Endothelial cell of umbilical vein (primary cell): Measurements from ENCODE around the gene COL18A1. TPM values are rescaled to one million over a fixed set of nuclear protein-coding genes. Genes with fewer than 3 reads are reported as not detected.
A peak's percentile ranks its signal among the peaks of the same experiment; 100 is the strongest.

Experiments used
- BruUV-seq: library from RNA; stranded (reverse); fragments of 400-500 nt; replicated peaks from 2 replicates; lab custom pipeline; 2021; lab: Mats Ljungman, UMichigan
- CTCF ChIA-PET: fragments of 300-600, 350-600 bp; sonication (Branson Sonifier 250); formaldehyde crosslinking; loops from one replicate; lab custom pipeline; 2021; ENCODE audit warnings: antibody characterized with exemption, inconsistent platforms; lab: Charles Lee
- POLR2A ChIA-PET: fragments of 300-600, 350-600 bp; sonication (Branson Sonifier 250); formaldehyde crosslinking; loops from one replicate; lab custom pipeline; 2021; ENCODE audit warnings: antibody characterized with exemption, inconsistent platforms; lab: Charles Lee
- DNase-seq: peaks from one replicate; pipeline ENCODE4 v3.0.0-alpha.2; 2011; ENCODE audit warnings: low read depth, low spot score
- FAIRE-seq: peaks from 2 replicates; lab custom pipeline; 2011; peaks lifted over from hg19 to GRCh38; lab: Jason Lieb, UNC
- H2AFZ ChIP-seq: 2 replicates; pipeline ENCODE4 v1.6.0; 2012; ENCODE audit warnings: low read depth, low read length, control low read depth, inconsistent platforms
- H3K27ac ChIP-seq: 2 replicates; pipeline ENCODE4 v1.5.1; 2011; ENCODE audit warnings: low read depth, mild to moderate bottlenecking, control low read depth, low read length, moderate library complexity; ENCODE audit not compliant: insufficient read depth
- H3K27me3 ChIP-seq, 2 experiments: 2 replicates each; pipeline versions ENCODE4 v1.6.0 to v1.6.1; 2011; ENCODE audit warnings: low read length in 2 of 2, mixed read lengths in 1 of 2; ENCODE audit not compliant: control insufficient read depth in 2 of 2, insufficient read depth in 2 of 2
- H3K36me3 ChIP-seq, 2 experiments: 2 replicates in 1 of 2; 3 replicates in 1 of 2; pipeline ENCODE4 v1.5.1; 2011; ENCODE audit warnings: low read length in 2 of 2, mild to moderate bottlenecking in 1 of 2, moderate library complexity in 1 of 2; ENCODE audit not compliant: control insufficient read depth in 2 of 2, insufficient read depth in 2 of 2; ENCODE audit errors: extremely low read depth in 1 of 2
- H3K4me1 ChIP-seq: 3 replicates; pipeline ENCODE4 v1.5.1; 2011; ENCODE audit warnings: mild to moderate bottlenecking, low read length; ENCODE audit not compliant: control insufficient read depth, insufficient read depth; ENCODE audit errors: extremely low read depth
- H3K4me2 ChIP-seq: 2 replicates; pipeline ENCODE4 v1.6.1; 2011; ENCODE audit warnings: low read length, control low read depth, mixed read lengths; ENCODE audit not compliant: insufficient read depth
- H3K4me3 ChIP-seq, 3 experiments: fragments of 200-600 bp in 1 of 3; sonication (generic), shearing (Covaris generic) in 1 of 3; replicated peaks in 1 of 3; 2 replicates each; pipeline ENCODE4 v1.5.1; 2011 to 2016; ENCODE audit warnings: control low read depth in 3 of 3, low read length in 3 of 3, mild to moderate bottlenecking in 2 of 3, inconsistent platforms in 1 of 3, low read depth in 1 of 3, moderate library complexity in 1 of 3; ENCODE audit not compliant: insufficient read depth in 1 of 3
- H3K79me2 ChIP-seq: 2 replicates; pipeline ENCODE4 v1.6.0; 2012; ENCODE audit warnings: low read length, inconsistent platforms; ENCODE audit not compliant: control insufficient read depth, insufficient read depth
- H3K9ac ChIP-seq: replicated peaks from 2 replicates; pipeline ENCODE3; 2011; ENCODE audit warnings: low read length, control low read depth; ENCODE audit not compliant: insufficient read depth; ENCODE audit errors: extremely low read depth
- H3K9me1 ChIP-seq: replicated peaks from 3 replicates; pipeline ENCODE4 v1.6.0; 2011; ENCODE audit warnings: mild to moderate bottlenecking, low read length; ENCODE audit not compliant: control insufficient read depth, insufficient read depth; ENCODE audit errors: extremely low read depth
- H3K9me3 ChIP-seq: replicated peaks from 2 replicates; pipeline ENCODE4 v1.5.1; 2012; ENCODE audit warnings: low read length, inconsistent platforms; ENCODE audit not compliant: control insufficient read depth, insufficient read depth
- H4K20me1 ChIP-seq: replicated peaks from 2 replicates; pipeline ENCODE3; 2011; ENCODE audit warnings: mild to moderate bottlenecking, low read length; ENCODE audit not compliant: control insufficient read depth, insufficient read depth; ENCODE audit errors: extremely low read depth
- EZH2 ChIP-seq: IDR thresholded peaks from 2 replicates; pipeline ENCODE4 v1.6.1; 2012; ENCODE audit warnings: borderline replicate concordance, low read depth, mild to moderate bottlenecking, moderate library complexity, low read length, inconsistent platforms; ENCODE audit not compliant: severe bottlenecking
- FOS ChIP-seq: IDR thresholded peaks from 2 replicates; pipeline ENCODE4 v1.6.1; 2011; ENCODE audit warnings: mild to moderate bottlenecking, low read length, moderate library complexity, borderline replicate concordance; ENCODE audit not compliant: insufficient read depth
- GATA2 ChIP-seq: IDR thresholded peaks from 2 replicates; pipeline ENCODE4 v1.7.0; 2011; ENCODE audit warnings: low read depth, mild to moderate bottlenecking, moderate library complexity, mixed read lengths, low read length; ENCODE audit not compliant: insufficient read length, insufficient read depth
- JUN ChIP-seq: IDR thresholded peaks from 2 replicates; pipeline ENCODE4 v1.6.1; 2011; ENCODE audit warnings: borderline replicate concordance, low read depth; ENCODE audit not compliant: insufficient read length, insufficient read depth
- MAX ChIP-seq: IDR thresholded peaks from 2 replicates; pipeline ENCODE4 v1.6.1; 2011; ENCODE audit not compliant: insufficient read depth, insufficient read length
- MYC ChIP-seq: IDR thresholded peaks from one replicate; pipeline ENCODE4 v1.6.1; 2011; ENCODE audit warnings: mild to moderate bottlenecking, low read depth, low read length
- POLR2A ChIP-seq: IDR thresholded peaks from 2 replicates; pipeline ENCODE4 v1.6.1; 2012; ENCODE audit warnings: low read depth, mild to moderate bottlenecking, control low read depth, low read length
- POLR2AphosphoS5 ChIP-seq: IDR thresholded peaks from 2 replicates; pipeline ENCODE4 v1.6.1; 2012; ENCODE audit warnings: low read depth, mild to moderate bottlenecking, control low read depth, low read length, moderate library complexity; ENCODE audit not compliant: insufficient read depth
- dilution Hi-C: fragments of 300-500 bp; cut with MboI; formaldehyde crosslinking; loops from one replicate; pipeline ENCODE4 v1.15.0; 2019; ENCODE audit warnings: low sequenced_read_pairs; ENCODE audit not compliant: extremely low pct_ligation_motif_present
- intact Hi-C: fragments of 100-400 bp; cut with micrococcal nuclease; formaldehyde crosslinking; loops from one replicate; pipeline ENCODE4 v1.10.0; 2022
- polyA plus RNA-seq, 4 experiments: library from polyadenylated mRNA; depleted of rRNA in 3 of 4; stranded (reverse) in 3 of 4; unstranded in 1 of 4; fragments of >200 nt; gene quantifications; 2 replicates each; pipeline versions ENCODE4 v1.2.1 to v1.2.3, GENCODE V29; 2011 to 2012; ENCODE audit warnings: missing spikeins in 1 of 4
- total RNA-seq: library from RNA; stranded (reverse); gene quantifications from 2 replicates; pipeline ENCODE4 v1.2.3, GENCODE V29; 2021
- TF ChIP-seq, protein P1 (sequence below), 2 donors: IDR thresholded peaks; 1 replicate in 1 of 2; 2 replicates in 1 of 2; pipeline ENCODE4 v1.5.1; 2011; ENCODE audit warnings: low read length in 2 of 2, mild to moderate bottlenecking in 2 of 2, moderate library complexity in 2 of 2, control low read depth in 1 of 2, inconsistent platforms in 1 of 2, low read depth in 1 of 2; ENCODE audit not compliant: insufficient read depth in 1 of 2; ENCODE audit errors: extremely low read depth in 1 of 2

The COL18A1 gene
- total and polyA plus RNA-seq, 2 donors (not counting 3 experiments of a cell fraction or from before 2014, with no cell fraction given) = 198 to 252 TPM

- Histone ChIP-seq H3K9ac (no peak overlapping the region), H3K4me2 (no peak overlapping the region), H3K9me3 (no peaks in the 10 kb centered on the region), H3K36me3 (no peaks in the 10 kb centered on the region), H4K20me1 (no peaks in the 10 kb centered on the region), H3K4me3 (no peak overlapping the region), H3K27me3 (no peaks in the 10 kb centered on the region), H3K4me1 (peaks cover 29% of the 10 kb centered on the region), H3K27ac (peak overlapping the region; percentile 53), H3K79me2 (peaks cover 83% of the 10 kb centered on the region), H2AFZ (no peak overlapping the region), H3K9me1 (no peaks in the 10 kb centered on the region)
- dilution Hi-C loops (no loop called here), intact Hi-C loops (loop anchor here (5.0 kb wide), 1 partner anchor 35 kb away; no protein-coding TSS in a partner anchor)
- BruUV-seq = no TSS peak
- ChIA-PET CTCF (interaction anchor here (1.0 to 1.5 kb wide), 2 partner anchors 26 to 291 kb away, joined by 3 to 4 read pairs; no protein-coding TSS in a partner anchor), POLR2A (no interaction called here)
- TF ChIP-seq MYC = no peak
- no peak for TF ChIP-seq GATA2
- no peak for TF ChIP-seq EZH2
- no peak for TF ChIP-seq FOS
- TF ChIP-seq POLR2A = no peak
- TF ChIP-seq, protein P1, sequence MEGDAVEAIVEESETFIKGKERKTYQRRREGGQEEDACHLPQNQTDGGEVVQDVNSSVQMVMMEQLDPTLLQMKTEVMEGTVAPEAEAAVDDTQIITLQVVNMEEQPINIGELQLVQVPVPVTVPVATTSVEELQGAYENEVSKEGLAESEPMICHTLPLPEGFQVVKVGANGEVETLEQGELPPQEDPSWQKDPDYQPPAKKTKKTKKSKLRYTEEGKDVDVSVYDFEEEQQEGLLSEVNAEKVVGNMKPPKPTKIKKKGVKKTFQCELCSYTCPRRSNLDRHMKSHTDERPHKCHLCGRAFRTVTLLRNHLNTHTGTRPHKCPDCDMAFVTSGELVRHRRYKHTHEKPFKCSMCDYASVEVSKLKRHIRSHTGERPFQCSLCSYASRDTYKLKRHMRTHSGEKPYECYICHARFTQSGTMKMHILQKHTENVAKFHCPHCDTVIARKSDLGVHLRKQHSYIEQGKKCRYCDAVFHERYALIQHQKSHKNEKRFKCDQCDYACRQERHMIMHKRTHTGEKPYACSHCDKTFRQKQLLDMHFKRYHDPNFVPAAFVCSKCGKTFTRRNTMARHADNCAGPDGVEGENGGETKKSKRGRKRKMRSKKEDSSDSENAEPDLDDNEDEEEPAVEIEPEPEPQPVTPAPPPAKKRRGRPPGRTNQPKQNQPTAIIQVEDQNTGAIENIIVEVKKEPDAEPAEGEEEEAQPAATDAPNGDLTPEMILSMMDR (IDR thresholded peaks at IDR 0.05; ENCODE audit: extremely low read depth in 1 of 2, insufficient read depth in 1 of 2, low read depth in 1 of 2, low read length in 2 of 2) = no peak
- TF ChIP-seq POLR2AphosphoS5 = no peak
- no peak for TF ChIP-seq MAX
- TF ChIP-seq JUN = no peak
- no peak for FAIRE-seq
- DNase-seq = no peak
These were observed 27.0 kb downstream of the COL18A1 start for GRCh38 chr21:45431781-45432572.
